HG03139 (cell line): ENCODE results near the gene SLC1A4.
"Not testable (repeated sequence)": the region's sequence is repeated elsewhere in the genome, so short reads cannot be mapped to it uniquely, and the experiment has no call there.

Experiments used
- ATAC-seq: cut with Tn5 transposase; IDR thresholded peaks from one replicate; pipeline ENCODE4 v1.9.1; 2021; ENCODE audit not compliant: unreplicated experiment

SLC1A4 gene

GRCh38 chr2:65025453-65026123, 36.4 kb downstream of the SLC1A4 start:
- ATAC-seq = no peak

- no peak for ATAC-seq
Measured at GRCh38 chr2:65026154-65026553, 37.0 kb downstream of the SLC1A4 start.

- no peak for ATAC-seq
Measured at GRCh38 chr2:65026704-65027464, 37.7 kb downstream of the SLC1A4 start.

GRCh38 chr2:65027616-65028244, 38.5 kb downstream of the SLC1A4 start:
- ATAC-seq = no peak

- no peak for ATAC-seq
Measured at GRCh38 chr2:65030476-65031332, 41.5 kb downstream of the SLC1A4 start.

GRCh38 chr2:65031341-65032018, 42.3 kb downstream of the SLC1A4 start:
- ATAC-seq = no peak

- ATAC-seq = no peak
Measured at GRCh38 chr2:65032019-65032975, 43.1 kb downstream of the SLC1A4 start.

- ATAC-seq = no peak
Measured at GRCh38 chr2:65033178-65033577, 44.0 kb downstream of the SLC1A4 start.

GRCh38 chr2:65033667-65034066, 44.5 kb downstream of the SLC1A4 start:
- not testable (repeated sequence) for ATAC-seq

- ATAC-seq = no peak
Measured at GRCh38 chr2:65035351-65035943, 46.2 kb downstream of the SLC1A4 start.

GRCh38 chr2:65037178-65037577, 48.0 kb downstream of the SLC1A4 start:
- no peak for ATAC-seq

- no peak for ATAC-seq
Measured at GRCh38 chr2:65039640-65040039, 50.4 kb downstream of the SLC1A4 start.

- ATAC-seq = peak; percentile 80
Measured at GRCh38 chr2:65040400-65041261, 51.4 kb downstream of the SLC1A4 start.

GRCh38 chr2:65043001-65043400, 53.8 kb downstream of the SLC1A4 start:
- no peak for ATAC-seq

- no peak for ATAC-seq
Measured at GRCh38 chr2:65044097-65044735, 55.0 kb downstream of the SLC1A4 start.

GRCh38 chr2:65045651-65046050, 56.5 kb downstream of the SLC1A4 start:
- no peak for ATAC-seq

- no peak for ATAC-seq
Measured at GRCh38 chr2:65046633-65047407, 57.6 kb downstream of the SLC1A4 start.
